ENCODE results near the gene SAMD4A.

DNA sequence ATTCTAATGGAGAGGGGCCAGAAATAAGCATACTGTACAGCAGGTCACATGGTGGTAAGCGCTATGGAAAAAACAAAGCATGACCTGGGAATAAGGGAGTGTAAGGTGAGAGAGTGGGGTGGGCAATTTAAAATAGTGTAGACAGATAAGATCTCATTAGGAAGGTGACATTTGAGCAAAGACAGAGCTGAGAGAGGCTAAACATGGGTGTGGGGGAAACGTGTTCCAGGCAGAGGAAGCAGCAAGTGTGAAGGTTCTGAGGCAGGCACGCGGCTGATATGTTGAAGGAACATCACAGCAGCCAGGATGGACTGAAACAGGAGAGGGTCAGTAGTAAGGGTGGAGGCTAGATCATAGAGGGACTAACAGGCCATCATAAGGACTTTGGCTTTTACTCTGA is 126.8 kb downstream of the SAMD4A start:
- TF ChIP-seq EZH2 (IDR thresholded peaks at IDR 0.05; ENCODE audit: low read length, missing control alignments): no peak
- TF ChIP-seq, protein P1, sequence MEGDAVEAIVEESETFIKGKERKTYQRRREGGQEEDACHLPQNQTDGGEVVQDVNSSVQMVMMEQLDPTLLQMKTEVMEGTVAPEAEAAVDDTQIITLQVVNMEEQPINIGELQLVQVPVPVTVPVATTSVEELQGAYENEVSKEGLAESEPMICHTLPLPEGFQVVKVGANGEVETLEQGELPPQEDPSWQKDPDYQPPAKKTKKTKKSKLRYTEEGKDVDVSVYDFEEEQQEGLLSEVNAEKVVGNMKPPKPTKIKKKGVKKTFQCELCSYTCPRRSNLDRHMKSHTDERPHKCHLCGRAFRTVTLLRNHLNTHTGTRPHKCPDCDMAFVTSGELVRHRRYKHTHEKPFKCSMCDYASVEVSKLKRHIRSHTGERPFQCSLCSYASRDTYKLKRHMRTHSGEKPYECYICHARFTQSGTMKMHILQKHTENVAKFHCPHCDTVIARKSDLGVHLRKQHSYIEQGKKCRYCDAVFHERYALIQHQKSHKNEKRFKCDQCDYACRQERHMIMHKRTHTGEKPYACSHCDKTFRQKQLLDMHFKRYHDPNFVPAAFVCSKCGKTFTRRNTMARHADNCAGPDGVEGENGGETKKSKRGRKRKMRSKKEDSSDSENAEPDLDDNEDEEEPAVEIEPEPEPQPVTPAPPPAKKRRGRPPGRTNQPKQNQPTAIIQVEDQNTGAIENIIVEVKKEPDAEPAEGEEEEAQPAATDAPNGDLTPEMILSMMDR (conservative IDR thresholded peaks at IDR 0.05 in 1 of 2, IDR thresholded peaks at IDR 0.05 in 1 of 2; ENCODE audit: low read depth in 1 of 2, low read length in 2 of 2): no peak

Data from fibroblast of lung (primary cell).